ENCODE data around the gene SEC31B. TPM values are rescaled to one million over a fixed set of nuclear protein-coding genes. Genes with fewer than 3 reads are reported as not detected.

The SEC31B gene
- total and polyA plus RNA-seq, 3 donors from 2014 or later: 23.1 to 42.0 (median 32.8) TPM

DNA sequence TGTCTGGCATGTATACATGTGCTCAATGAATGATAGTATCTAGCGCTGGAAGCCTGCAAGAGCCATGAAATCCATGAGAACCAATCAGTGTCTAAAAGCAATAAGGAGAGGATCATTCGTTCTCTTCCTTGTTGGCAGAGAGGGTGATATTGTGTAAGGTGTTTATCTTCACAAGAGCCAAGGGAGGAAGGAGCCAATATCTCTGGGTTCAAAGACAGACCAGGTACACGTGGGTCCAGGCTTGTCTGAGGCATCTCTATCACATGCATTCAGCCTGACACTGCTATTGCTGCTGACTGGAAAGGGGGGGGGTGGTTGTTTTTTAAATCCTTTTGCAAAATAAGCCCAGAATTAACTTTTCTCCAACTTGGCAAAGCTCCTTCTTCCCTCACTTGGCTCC is 4.0 kb downstream of the SEC31B start:
- no peak overlapping the region for H3K27ac ChIP-seq
- H3K27me3 ChIP-seq: no peaks in the 10 kb centered on the region
- no peak overlapping the region for H3K4me3 ChIP-seq
- intact Hi-C loops (cut with DNase I; ENCODE audit: low total_unique reads): no loop called here
- no peaks in the 10 kb centered on the region for H3K36me3 ChIP-seq (ENCODE audit: low read depth, missing control alignments)
- peaks cover 12% of the 10 kb centered on the region for H3K4me1 ChIP-seq
- WGBS, 2 donors: 89 to 92% methylated on average over 3 of the region's 3 CpGs
- TF ChIP-seq, protein P1, sequence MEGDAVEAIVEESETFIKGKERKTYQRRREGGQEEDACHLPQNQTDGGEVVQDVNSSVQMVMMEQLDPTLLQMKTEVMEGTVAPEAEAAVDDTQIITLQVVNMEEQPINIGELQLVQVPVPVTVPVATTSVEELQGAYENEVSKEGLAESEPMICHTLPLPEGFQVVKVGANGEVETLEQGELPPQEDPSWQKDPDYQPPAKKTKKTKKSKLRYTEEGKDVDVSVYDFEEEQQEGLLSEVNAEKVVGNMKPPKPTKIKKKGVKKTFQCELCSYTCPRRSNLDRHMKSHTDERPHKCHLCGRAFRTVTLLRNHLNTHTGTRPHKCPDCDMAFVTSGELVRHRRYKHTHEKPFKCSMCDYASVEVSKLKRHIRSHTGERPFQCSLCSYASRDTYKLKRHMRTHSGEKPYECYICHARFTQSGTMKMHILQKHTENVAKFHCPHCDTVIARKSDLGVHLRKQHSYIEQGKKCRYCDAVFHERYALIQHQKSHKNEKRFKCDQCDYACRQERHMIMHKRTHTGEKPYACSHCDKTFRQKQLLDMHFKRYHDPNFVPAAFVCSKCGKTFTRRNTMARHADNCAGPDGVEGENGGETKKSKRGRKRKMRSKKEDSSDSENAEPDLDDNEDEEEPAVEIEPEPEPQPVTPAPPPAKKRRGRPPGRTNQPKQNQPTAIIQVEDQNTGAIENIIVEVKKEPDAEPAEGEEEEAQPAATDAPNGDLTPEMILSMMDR (IDR thresholded peaks at IDR 0.05): no peak
- no peak for TF ChIP-seq POLR2A (IDR thresholded peaks at IDR 0.05)
- no peaks in the 10 kb centered on the region for H3K9me3 ChIP-seq
- DNase-seq: no peak

GRCh38 chr10:100510533-100511308 is 8.9 kb downstream of the SEC31B start:
- no peak overlapping the region for H3K4me3 ChIP-seq
- intact Hi-C loops (cut with DNase I; ENCODE audit: low total_unique reads): no loop called here
- no peaks in the 10 kb centered on the region for H3K27me3 ChIP-seq
- H3K27ac ChIP-seq: no peak overlapping the region
- no peaks in the 10 kb centered on the region for H3K4me1 ChIP-seq
- WGBS, 2 donors: 92 to 96% methylated on average over 7 of the region's 7 CpGs
- H3K36me3 ChIP-seq (ENCODE audit: low read depth, missing control alignments): no peaks in the 10 kb centered on the region
- no peaks in the 10 kb centered on the region for H3K9me3 ChIP-seq
- DNase-seq: no peak
- no peak for TF ChIP-seq POLR2A (IDR thresholded peaks at IDR 0.05)
- TF ChIP-seq, protein P1 (IDR thresholded peaks at IDR 0.05): no peak

- no peak overlapping the region for H3K27ac ChIP-seq
- intact Hi-C loops (cut with DNase I; ENCODE audit: low total_unique reads): no loop called here
- no peaks in the 10 kb centered on the region for H3K27me3 ChIP-seq
- H3K36me3 ChIP-seq (ENCODE audit: low read depth, missing control alignments): no peaks in the 10 kb centered on the region
- no peaks in the 10 kb centered on the region for H3K4me1 ChIP-seq
- 87 to 89% methylated on average over 7 to 8 of the region's 8 CpGs for WGBS, 2 donors
- DNase-seq: no peak
- no peaks in the 10 kb centered on the region for H3K9me3 ChIP-seq
- TF ChIP-seq POLR2A (IDR thresholded peaks at IDR 0.05): no peak
- TF ChIP-seq, protein P1 (IDR thresholded peaks at IDR 0.05): no peak
- no peak overlapping the region for H3K4me3 ChIP-seq
Measured at GRCh38 chr10:100509241-100509840, 10.3 kb downstream of the SEC31B start.

DNA sequence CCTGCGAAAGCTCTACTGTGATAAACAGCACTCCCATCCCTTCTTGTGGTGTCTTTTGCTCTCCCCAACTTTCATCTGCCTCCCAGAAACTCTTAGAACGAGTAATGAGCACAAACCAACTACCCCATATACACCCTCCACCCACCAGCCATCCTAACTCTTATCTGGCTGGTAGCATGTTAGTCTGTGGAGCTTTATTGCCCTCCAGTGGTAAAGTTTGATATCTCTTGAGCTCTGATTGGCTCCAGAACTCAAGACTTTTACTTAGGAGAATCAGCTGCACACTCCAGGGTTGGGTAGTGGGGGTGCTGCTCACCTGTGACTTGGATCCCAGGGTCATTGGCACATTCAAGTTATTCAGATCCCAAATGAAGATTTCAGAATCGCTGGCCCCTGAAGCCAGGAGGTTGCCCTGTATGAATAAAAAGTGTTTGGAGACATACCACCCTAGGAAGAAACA is 10.9 kb downstream of the SEC31B start:
- Histone ChIP-seq H3K27ac (no peak overlapping the region), H3K27me3 (no peaks in the 10 kb centered on the region), H3K9me3 (no peaks in the 10 kb centered on the region), H3K4me1 (no peaks in the 10 kb centered on the region), H3K4me3 (no peak overlapping the region), H3K36me3 (ENCODE audit: low read depth, missing control alignments) (no peaks in the 10 kb centered on the region)
- intact Hi-C loops (cut with DNase I; ENCODE audit: low total_unique reads): no loop called here
- peak; percentile 18 for DNase-seq
- 65 to 76% methylated on average over 3 of the region's 3 CpGs for WGBS, 2 donors
- no peak for TF ChIP-seq POLR2A (IDR thresholded peaks at IDR 0.05)
- TF ChIP-seq, protein P1 (IDR thresholded peaks at IDR 0.05): peak in 2 of 3 experiments; percentile 23 to 30

All from testis (tissue), 3 donors.